Panc1 (cell line): Measurements from ENCODE around the gene OR11L1. TPM values are rescaled to one million over a fixed set of nuclear protein-coding genes. Genes with fewer than 3 reads are reported as not detected.

Experiments
- ATAC-seq: fragments of 200-7000 bp; cut with Tn5 transposase; 2 replicates; pipeline ENCODE4 v1.9.1; 2020; ENCODE audit warnings: mild to moderate bottlenecking, moderate library complexity
- Bru-seq: library from RNA; stranded (reverse); fragments of 400-500 nt; gene quantifications from one replicate; lab custom pipeline; 2021; lab: Mats Ljungman, UMichigan
- BruChase-seq, 2 experiments: library from RNA; stranded (reverse); fragments of 400-500 nt; gene quantifications; one replicate each; lab custom pipeline; 2021; lab: Mats Ljungman, UMichigan
- BruUV-seq: library from RNA; stranded (reverse); fragments of 400-500 nt; replicated peaks from 2 replicates; lab custom pipeline; 2021; lab: Mats Ljungman, UMichigan
- CTCF ChIA-PET: fragments of 300-600 bp; sonication (Branson Sonifier 250); formaldehyde crosslinking; loops from one replicate; lab custom pipeline; 2022; ENCODE audit warnings: antibody characterized with exemption; lab: Charles Lee
- POLR2A ChIA-PET: fragments of 300-600 bp; sonication (Branson Sonifier 250); formaldehyde crosslinking; loops from one replicate; lab custom pipeline; 2022; ENCODE audit warnings: antibody characterized with exemption; lab: Charles Lee
- DNase-seq: peaks from one replicate; pipeline ENCODE4 v3.0.0-alpha.2; 2010; ENCODE audit warnings: low read depth, low spot score
- H3K27ac ChIP-seq: 2 replicates; pipeline ENCODE4 v1.5.1; 2011; ENCODE audit warnings: mild to moderate bottlenecking, low read length, inconsistent platforms
- H3K27me3 ChIP-seq: fragments of 200-500 bp; sonication (Bioruptor generic); 2 replicates; pipeline ENCODE4 v1.6.0; 2014; ENCODE audit warnings: low read length, inconsistent platforms; ENCODE audit not compliant: control insufficient read depth, insufficient read depth
- H3K36me3 ChIP-seq: fragments of 200-500 bp; sonication (Bioruptor generic); 2 replicates; pipeline ENCODE4 v1.5.1; 2014; ENCODE audit warnings: inconsistent platforms, mild to moderate bottlenecking, low read length, moderate library complexity; ENCODE audit not compliant: control insufficient read depth, insufficient read depth
- H3K4me1 ChIP-seq: 2 replicates; pipeline ENCODE4 v1.5.1; 2011; ENCODE audit warnings: inconsistent platforms, mild to moderate bottlenecking, low read length, moderate library complexity; ENCODE audit not compliant: control insufficient read depth, insufficient read depth
- H3K4me3 ChIP-seq, 2 experiments: 2 replicates each; pipeline ENCODE4 v1.5.1; 2011 to 2012; ENCODE audit warnings: low read depth in 2 of 2, low read length in 2 of 2, mild to moderate bottlenecking in 2 of 2, inconsistent platforms in 1 of 2, moderate library complexity in 1 of 2
- H3K9me3 ChIP-seq: fragments of 200-500 bp; sonication (Bioruptor generic); 2 replicates; pipeline ENCODE4 v1.5.1; 2014; ENCODE audit warnings: low read depth, mild to moderate bottlenecking, inconsistent platforms, low read length, moderate library complexity; ENCODE audit not compliant: control insufficient read depth, insufficient read depth
- CTCF ChIP-seq: fragments of 450-650 bp; IDR thresholded peaks from 2 replicates; pipeline ENCODE4 v1.5.1; 2017; ENCODE audit warnings: mild to moderate bottlenecking
- POLR2AphosphoS5 ChIP-seq: IDR thresholded peaks from 2 replicates; pipeline ENCODE4 v1.6.1; 2012; ENCODE audit warnings: mild to moderate bottlenecking, low read depth, low read length, moderate library complexity
- SIN3A ChIP-seq: IDR thresholded peaks from 2 replicates; pipeline ENCODE4 v1.6.1; 2012; ENCODE audit warnings: low read depth, mild to moderate bottlenecking, low read length, moderate library complexity, borderline replicate concordance; ENCODE audit not compliant: insufficient read depth
- TCF7L2 ChIP-seq: IDR thresholded peaks from 2 replicates; pipeline ENCODE4 v1.6.1; 2011; ENCODE audit warnings: mild to moderate bottlenecking, low read depth, low read length, inconsistent platforms
- in situ Hi-C: cut with HindIII; loops from 2 replicates; pipeline ENCODE4 v1.10.0; 2016; ENCODE audit warnings: low sequenced_read_pairs, low pct_unique_long_range_greater_than_20kb
- intact Hi-C: fragments of 100-400 bp; cut with micrococcal nuclease; formaldehyde crosslinking; loops from one replicate; pipeline ENCODE4 v1.10.0; 2022; ENCODE audit not compliant: unreplicated experiment
- long read RNA-seq: library from polyadenylated mRNA; unstranded; transcript quantifications from one replicate; pipeline ENCODE4 v2.0.0, GENCODE V29; 2021; ENCODE audit not compliant: unreplicated experiment
- polyA plus RNA-seq: library from polyadenylated mRNA; unstranded; fragments of >200 nt; gene quantifications from one replicate; pipeline ENCODE4 v1.2.1, GENCODE V29; 2012; ENCODE audit warnings: missing spikeins; ENCODE audit not compliant: insufficient read length
- total RNA-seq: library from RNA; stranded (reverse); gene quantifications from one replicate; pipeline ENCODE4 v1.2.1, GENCODE V29; 2021; ENCODE audit not compliant: unreplicated experiment
- TF ChIP-seq, protein P1 (sequence below), 2 experiments: IDR thresholded peaks; 2 replicates each; pipeline ENCODE4 v1.6.1; 2011 to 2012; ENCODE audit warnings: low read depth in 2 of 2, control low read depth in 1 of 2, low read length in 1 of 2, mild to moderate bottlenecking in 1 of 2, moderate library complexity in 1 of 2; ENCODE audit not compliant: insufficient read depth in 1 of 2

OR11L1 gene, protein sequence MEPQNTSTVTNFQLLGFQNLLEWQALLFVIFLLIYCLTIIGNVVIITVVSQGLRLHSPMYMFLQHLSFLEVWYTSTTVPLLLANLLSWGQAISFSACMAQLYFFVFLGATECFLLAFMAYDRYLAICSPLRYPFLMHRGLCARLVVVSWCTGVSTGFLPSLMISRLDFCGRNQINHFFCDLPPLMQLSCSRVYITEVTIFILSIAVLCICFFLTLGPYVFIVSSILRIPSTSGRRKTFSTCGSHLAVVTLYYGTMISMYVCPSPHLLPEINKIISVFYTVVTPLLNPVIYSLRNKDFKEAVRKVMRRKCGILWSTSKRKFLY
- total RNA-seq = not detected
- polyA plus RNA-seq = not detected
- Bru-seq, nascent RNA = not detected
- not detected for BruChase-seq, experiment 1, labeled RNA remaining after a 2-hour chase
- not detected for BruChase-seq, experiment 2, labeled RNA remaining after a 6-hour chase
- long read RNA-seq = 0 reads

GRCh38 chr1:247841796-247842195 lies at the start of gene OR11L1:
OR11L1 (minus strand) TSS chr1:247841896; CDS start chr1:247841896, 0 bp downstream.
- no peak for DNase-seq
- BruUV-seq = no TSS peak
- no peaks in the 10 kb centered on the region for H3K27me3 ChIP-seq
- TF ChIP-seq CTCF = no peak
- no peak for TF ChIP-seq TCF7L2
- no peak for TF ChIP-seq POLR2AphosphoS5
- TF ChIP-seq, protein P1, sequence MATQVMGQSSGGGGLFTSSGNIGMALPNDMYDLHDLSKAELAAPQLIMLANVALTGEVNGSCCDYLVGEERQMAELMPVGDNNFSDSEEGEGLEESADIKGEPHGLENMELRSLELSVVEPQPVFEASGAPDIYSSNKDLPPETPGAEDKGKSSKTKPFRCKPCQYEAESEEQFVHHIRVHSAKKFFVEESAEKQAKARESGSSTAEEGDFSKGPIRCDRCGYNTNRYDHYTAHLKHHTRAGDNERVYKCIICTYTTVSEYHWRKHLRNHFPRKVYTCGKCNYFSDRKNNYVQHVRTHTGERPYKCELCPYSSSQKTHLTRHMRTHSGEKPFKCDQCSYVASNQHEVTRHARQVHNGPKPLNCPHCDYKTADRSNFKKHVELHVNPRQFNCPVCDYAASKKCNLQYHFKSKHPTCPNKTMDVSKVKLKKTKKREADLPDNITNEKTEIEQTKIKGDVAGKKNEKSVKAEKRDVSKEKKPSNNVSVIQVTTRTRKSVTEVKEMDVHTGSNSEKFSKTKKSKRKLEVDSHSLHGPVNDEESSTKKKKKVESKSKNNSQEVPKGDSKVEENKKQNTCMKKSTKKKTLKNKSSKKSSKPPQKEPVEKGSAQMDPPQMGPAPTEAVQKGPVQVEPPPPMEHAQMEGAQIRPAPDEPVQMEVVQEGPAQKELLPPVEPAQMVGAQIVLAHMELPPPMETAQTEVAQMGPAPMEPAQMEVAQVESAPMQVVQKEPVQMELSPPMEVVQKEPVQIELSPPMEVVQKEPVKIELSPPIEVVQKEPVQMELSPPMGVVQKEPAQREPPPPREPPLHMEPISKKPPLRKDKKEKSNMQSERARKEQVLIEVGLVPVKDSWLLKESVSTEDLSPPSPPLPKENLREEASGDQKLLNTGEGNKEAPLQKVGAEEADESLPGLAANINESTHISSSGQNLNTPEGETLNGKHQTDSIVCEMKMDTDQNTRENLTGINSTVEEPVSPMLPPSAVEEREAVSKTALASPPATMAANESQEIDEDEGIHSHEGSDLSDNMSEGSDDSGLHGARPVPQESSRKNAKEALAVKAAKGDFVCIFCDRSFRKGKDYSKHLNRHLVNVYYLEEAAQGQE (IDR thresholded peaks at IDR 0.05; ENCODE audit: insufficient read depth in 1 of 2, low read depth in 2 of 2, low read length in 1 of 2) = no peak
- no peak for TF ChIP-seq SIN3A
- in situ Hi-C loops = no loop called here
- no peak within 1 kb of the TSS for H3K4me3 ChIP-seq
- no peak within 1 kb of the TSS for H3K27ac ChIP-seq
- ATAC-seq = no peak
- H3K9me3 ChIP-seq = no peaks in the 10 kb centered on the region; the same call in 1 of the 2 replicates
- no peaks in the 10 kb centered on the region for H3K36me3 ChIP-seq
- ChIA-PET POLR2A (no interaction called here), CTCF (no interaction called here)
- H3K4me1 ChIP-seq = no peaks in the 10 kb centered on the region
- intact Hi-C loops = no loop called here

DNA sequence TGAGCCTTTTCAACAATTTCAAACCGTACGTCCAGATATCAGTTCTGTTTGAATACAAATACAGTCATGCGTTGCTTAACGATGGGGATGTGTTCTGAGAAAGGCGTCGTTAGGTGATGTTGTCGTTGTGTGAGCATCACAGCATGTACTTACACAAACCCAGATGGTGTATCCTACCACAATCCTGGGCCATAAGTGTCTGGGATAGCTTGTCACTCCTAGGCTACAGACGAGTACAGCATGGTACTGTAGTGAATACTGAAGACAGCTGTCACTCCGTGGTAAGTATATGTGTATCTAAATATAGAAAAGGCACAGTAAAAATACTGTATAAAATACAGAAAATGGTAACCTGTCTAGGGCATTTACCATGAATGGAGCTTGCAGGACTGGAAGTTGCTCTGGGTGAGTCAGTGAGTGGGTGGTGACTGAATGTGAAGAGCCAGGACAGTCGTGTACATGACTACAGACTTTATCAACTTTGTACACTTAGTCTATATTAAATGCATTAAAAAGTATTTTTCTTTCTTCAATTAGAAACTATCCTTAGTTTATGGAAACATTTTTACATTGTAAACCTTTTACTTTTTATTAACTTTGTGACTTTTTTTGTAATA lies 43.2 kb upstream of the OR11L1 start:
- intact Hi-C loops (no loop called here), in situ Hi-C loops (no loop called here)
- no TSS peak for BruUV-seq
- no peak for ATAC-seq
- no peaks in the 10 kb centered on the region for H3K27me3 ChIP-seq
- TF ChIP-seq CTCF (no peak), TCF7L2 (no peak), SIN3A (no peak), POLR2AphosphoS5 (no peak)
- no peaks in the 10 kb centered on the region for H3K4me1 ChIP-seq
- no peaks in the 10 kb centered on the region for H3K36me3 ChIP-seq
- no peak overlapping the region for H3K4me3 ChIP-seq
- H3K27ac ChIP-seq = no peak overlapping the region
- ChIA-PET POLR2A (no interaction called here), CTCF (no interaction called here)
- no peaks in the 10 kb centered on the region for H3K9me3 ChIP-seq
- no peak for DNase-seq
